ENCODE data around the gene TSSK3. TPM values are rescaled to one million over a fixed set of nuclear protein-coding genes. Genes with fewer than 3 reads are reported as not detected.

Gene TSSK3
- total RNA-seq, 1 experiment from 2014 or later: 2.9 TPM

- TF ChIP-seq ZNF281 (CRISPR knock-in tag; IDR thresholded peaks at IDR 0.05) (no peak), ZNF416 (CRISPR knock-in tag; IDR thresholded peaks at IDR 0.05) (no peak)
Measured at GRCh38 chr1:32358435-32358834, 3.9 kb upstream of the TSSK3 start (continued).

DNA sequence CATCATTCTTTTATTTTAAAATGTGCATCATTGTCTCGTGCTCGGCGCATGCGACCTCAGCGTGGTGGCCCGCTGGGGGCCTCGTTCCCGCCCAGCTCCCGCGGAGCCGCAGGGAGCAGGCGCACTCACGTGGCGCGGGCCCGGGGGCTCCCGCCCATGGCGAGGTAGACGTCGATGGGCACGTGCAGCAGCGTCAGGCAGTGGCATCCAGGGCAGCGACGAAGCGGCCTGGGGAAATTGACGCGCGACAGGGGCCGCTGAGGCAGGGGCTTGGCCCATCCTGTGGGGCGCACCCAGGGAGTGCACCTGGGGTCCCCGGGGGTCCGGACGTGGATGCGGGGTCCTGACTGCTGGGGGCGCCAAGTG lies 1.0 kb upstream of the TSSK3 start:
- ChIA-PET POLR2A (interaction anchor here (2.5 kb wide), 1 partner anchor 25 kb away, joined by 10 read pairs; the partner anchor contains the start of gene MARCKSL1), CTCF (interaction anchor here (1.8 kb wide), 1 partner anchor 10 kb away, joined by 7 read pairs; no protein-coding TSS in a partner anchor)
- ATAC-seq (peak; percentile 14), DNase-seq (ENCODE audit: low spot score) (peak; percentile 43)
- H3K36me3 Mint-ChIP-seq: no peaks in the 10 kb centered on the region; the same call in none of the 2 replicates
- H3K4me3 Mint-ChIP-seq: no peak overlapping the region
- H3K9me3 Mint-ChIP-seq: no peaks in the 10 kb centered on the region
- H3K27ac Mint-ChIP-seq: no peak overlapping the region
- peaks cover 10% of the 10 kb centered on the region for H3K4me1 Mint-ChIP-seq
- peaks cover 47% of the 10 kb centered on the region for H3K27me3 Mint-ChIP-seq (ENCODE audit: low read depth)
- TF ChIP-seq GRHL2 (CRISPR knock-in tag; IDR thresholded peaks at IDR 0.05; ENCODE audit: insufficient replicate concordance, severe bottlenecking) (no peak), SMAD3 (CRISPR knock-in tag; IDR thresholded peaks at IDR 0.05; ENCODE audit: borderline replicate concordance) (peak; percentile 92; the same call in 1 of the 2 replicates), ZNF423 (CRISPR knock-in tag; IDR thresholded peaks at IDR 0.05) (no peak), NFATC4 (CRISPR knock-in tag; IDR thresholded peaks at IDR 0.05) (no peak), USF2 (CRISPR knock-in tag; IDR thresholded peaks at IDR 0.05) (peak; percentile 73), E2F1 (CRISPR knock-in tag; IDR thresholded peaks at IDR 0.05) (no peak; the same call in 1 of the 2 replicates), TP53 (CRISPR knock-in tag; IDR thresholded peaks at IDR 0.05) (peak; percentile 92), ZNF416 (CRISPR knock-in tag; IDR thresholded peaks at IDR 0.05) (no peak), ELF4 (CRISPR knock-in tag; IDR thresholded peaks at IDR 0.05; ENCODE audit: low read depth) (peak; percentile 83; the same call in 1 of the 2 replicates), ZNF219 (CRISPR knock-in tag; IDR thresholded peaks at IDR 0.05; ENCODE audit: borderline replicate concordance) (no peak; the same call in 1 of the 2 replicates), CREM (CRISPR knock-in tag; IDR thresholded peaks at IDR 0.05) (no peak; the same call in 1 of the 2 replicates), ZNF121 (CRISPR knock-in tag; IDR thresholded peaks at IDR 0.05) (no peak), KAT7 (CRISPR knock-in tag; IDR thresholded peaks at IDR 0.05; ENCODE audit: borderline replicate concordance) (no peak), MXD4 (CRISPR knock-in tag; IDR thresholded peaks at IDR 0.05; ENCODE audit: borderline replicate concordance) (no peak), IRF2 (CRISPR knock-in tag; IDR thresholded peaks at IDR 0.05; ENCODE audit: borderline replicate concordance, low read depth) (no peak), ZBTB21 (CRISPR knock-in tag; IDR thresholded peaks at IDR 0.05; ENCODE audit: borderline replicate concordance) (peak; percentile 85), ZNF232 (CRISPR knock-in tag; IDR thresholded peaks at IDR 0.05) (no peak), OVOL2 (CRISPR knock-in tag; IDR thresholded peaks at IDR 0.05; ENCODE audit: borderline replicate concordance) (no peak)
- TF ChIP-seq, protein P1, sequence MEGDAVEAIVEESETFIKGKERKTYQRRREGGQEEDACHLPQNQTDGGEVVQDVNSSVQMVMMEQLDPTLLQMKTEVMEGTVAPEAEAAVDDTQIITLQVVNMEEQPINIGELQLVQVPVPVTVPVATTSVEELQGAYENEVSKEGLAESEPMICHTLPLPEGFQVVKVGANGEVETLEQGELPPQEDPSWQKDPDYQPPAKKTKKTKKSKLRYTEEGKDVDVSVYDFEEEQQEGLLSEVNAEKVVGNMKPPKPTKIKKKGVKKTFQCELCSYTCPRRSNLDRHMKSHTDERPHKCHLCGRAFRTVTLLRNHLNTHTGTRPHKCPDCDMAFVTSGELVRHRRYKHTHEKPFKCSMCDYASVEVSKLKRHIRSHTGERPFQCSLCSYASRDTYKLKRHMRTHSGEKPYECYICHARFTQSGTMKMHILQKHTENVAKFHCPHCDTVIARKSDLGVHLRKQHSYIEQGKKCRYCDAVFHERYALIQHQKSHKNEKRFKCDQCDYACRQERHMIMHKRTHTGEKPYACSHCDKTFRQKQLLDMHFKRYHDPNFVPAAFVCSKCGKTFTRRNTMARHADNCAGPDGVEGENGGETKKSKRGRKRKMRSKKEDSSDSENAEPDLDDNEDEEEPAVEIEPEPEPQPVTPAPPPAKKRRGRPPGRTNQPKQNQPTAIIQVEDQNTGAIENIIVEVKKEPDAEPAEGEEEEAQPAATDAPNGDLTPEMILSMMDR (IDR thresholded peaks at IDR 0.05): no peak
- TF ChIP-seq, protein P2, sequence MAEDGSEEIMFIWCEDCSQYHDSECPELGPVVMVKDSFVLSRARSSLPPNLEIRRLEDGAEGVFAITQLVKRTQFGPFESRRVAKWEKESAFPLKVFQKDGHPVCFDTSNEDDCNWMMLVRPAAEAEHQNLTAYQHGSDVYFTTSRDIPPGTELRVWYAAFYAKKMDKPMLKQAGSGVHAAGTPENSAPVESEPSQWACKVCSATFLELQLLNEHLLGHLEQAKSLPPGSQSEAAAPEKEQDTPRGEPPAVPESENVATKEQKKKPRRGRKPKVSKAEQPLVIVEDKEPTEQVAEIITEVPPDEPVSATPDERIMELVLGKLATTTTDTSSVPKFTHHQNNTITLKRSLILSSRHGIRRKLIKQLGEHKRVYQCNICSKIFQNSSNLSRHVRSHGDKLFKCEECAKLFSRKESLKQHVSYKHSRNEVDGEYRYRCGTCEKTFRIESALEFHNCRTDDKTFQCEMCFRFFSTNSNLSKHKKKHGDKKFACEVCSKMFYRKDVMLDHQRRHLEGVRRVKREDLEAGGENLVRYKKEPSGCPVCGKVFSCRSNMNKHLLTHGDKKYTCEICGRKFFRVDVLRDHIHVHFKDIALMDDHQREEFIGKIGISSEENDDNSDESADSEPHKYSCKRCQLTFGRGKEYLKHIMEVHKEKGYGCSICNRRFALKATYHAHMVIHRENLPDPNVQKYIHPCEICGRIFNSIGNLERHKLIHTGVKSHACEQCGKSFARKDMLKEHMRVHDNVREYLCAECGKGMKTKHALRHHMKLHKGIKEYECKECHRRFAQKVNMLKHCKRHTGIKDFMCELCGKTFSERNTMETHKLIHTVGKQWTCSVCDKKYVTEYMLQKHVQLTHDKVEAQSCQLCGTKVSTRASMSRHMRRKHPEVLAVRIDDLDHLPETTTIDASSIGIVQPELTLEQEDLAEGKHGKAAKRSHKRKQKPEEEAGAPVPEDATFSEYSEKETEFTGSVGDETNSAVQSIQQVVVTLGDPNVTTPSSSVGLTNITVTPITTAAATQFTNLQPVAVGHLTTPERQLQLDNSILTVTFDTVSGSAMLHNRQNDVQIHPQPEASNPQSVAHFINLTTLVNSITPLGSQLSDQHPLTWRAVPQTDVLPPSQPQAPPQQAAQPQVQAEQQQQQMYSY (CRISPR knock-in tag; IDR thresholded peaks at IDR 0.05): peak; percentile 47
- TF ChIP-seq, protein P3, sequence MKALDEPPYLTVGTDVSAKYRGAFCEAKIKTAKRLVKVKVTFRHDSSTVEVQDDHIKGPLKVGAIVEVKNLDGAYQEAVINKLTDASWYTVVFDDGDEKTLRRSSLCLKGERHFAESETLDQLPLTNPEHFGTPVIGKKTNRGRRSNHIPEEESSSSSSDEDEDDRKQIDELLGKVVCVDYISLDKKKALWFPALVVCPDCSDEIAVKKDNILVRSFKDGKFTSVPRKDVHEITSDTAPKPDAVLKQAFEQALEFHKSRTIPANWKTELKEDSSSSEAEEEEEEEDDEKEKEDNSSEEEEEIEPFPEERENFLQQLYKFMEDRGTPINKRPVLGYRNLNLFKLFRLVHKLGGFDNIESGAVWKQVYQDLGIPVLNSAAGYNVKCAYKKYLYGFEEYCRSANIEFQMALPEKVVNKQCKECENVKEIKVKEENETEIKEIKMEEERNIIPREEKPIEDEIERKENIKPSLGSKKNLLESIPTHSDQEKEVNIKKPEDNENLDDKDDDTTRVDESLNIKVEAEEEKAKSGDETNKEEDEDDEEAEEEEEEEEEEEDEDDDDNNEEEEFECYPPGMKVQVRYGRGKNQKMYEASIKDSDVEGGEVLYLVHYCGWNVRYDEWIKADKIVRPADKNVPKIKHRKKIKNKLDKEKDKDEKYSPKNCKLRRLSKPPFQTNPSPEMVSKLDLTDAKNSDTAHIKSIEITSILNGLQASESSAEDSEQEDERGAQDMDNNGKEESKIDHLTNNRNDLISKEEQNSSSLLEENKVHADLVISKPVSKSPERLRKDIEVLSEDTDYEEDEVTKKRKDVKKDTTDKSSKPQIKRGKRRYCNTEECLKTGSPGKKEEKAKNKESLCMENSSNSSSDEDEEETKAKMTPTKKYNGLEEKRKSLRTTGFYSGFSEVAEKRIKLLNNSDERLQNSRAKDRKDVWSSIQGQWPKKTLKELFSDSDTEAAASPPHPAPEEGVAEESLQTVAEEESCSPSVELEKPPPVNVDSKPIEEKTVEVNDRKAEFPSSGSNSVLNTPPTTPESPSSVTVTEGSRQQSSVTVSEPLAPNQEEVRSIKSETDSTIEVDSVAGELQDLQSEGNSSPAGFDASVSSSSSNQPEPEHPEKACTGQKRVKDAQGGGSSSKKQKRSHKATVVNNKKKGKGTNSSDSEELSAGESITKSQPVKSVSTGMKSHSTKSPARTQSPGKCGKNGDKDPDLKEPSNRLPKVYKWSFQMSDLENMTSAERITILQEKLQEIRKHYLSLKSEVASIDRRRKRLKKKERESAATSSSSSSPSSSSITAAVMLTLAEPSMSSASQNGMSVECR (CRISPR knock-in tag; IDR thresholded peaks at IDR 0.05; ENCODE audit: borderline replicate concordance): peak; percentile 86; the same call in 1 of the 2 replicates
